GM19035 (cell line): ENCODE measurements around the gene PAGE2.
"Not testable (repeated sequence)": the region's sequence is repeated elsewhere in the genome, so short reads cannot be mapped to it uniquely, and the experiment has no call there.

Source experiments
- ATAC-seq: cut with Tn5 transposase; IDR thresholded peaks from one replicate; pipeline ENCODE4 v1.9.1; 2021; ENCODE audit not compliant: unreplicated experiment

PAGE2 gene

DNA sequence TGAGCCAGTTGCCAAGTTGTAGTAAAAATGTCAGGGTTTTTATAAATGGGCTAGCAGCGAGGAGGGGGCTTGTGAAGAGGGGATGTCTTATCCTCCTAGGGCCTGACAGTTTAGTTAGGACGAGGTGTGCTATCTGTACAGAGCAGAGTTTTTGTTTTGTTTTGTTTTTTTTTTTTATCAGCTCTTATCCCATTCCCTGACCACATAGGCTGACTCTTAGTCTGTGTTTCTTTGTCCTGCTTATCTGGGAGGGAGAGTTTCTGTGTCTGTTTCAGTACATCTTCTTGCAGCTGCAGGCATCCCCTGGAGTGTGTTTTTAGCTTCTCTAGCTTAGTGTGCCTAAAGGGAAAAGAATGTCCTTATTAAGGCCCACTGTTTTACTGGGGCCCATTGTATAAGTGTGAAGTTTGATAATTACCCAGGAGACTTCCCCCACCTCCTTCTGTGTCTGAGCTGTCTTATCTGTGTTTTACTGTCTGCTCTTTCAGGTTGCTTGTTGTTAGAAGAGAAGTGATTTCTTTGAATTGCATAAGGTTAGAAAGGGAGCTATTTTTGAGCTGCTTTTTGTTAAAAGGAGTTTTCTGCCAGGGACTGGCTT, 32.0 kb downstream of the PAGE2 start:
- no peak for ATAC-seq

- ATAC-seq, result no peak
Measured at GRCh38 chrX:55123900-55124299, 35.1 kb downstream of the PAGE2 start.

DNA sequence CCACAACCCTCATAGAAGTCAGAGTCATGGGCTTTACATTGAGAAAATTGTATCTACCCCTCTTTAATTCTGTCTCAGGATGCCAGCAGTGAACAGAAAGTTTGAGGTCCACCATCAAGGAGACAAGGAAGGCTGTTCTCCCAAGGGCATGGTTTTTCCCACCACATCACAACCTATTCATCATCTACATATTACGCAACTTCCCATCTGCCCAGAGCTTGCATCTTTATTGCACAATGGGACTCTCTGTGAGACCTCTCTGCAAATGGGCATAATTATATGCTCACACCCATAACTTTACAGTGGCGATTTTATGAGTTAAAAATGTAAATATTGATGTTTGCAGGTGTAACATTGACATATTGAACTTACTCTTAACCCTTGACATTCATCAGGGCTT, 38.9 kb downstream of the PAGE2 start:
- ATAC-seq, result no peak

DNA sequence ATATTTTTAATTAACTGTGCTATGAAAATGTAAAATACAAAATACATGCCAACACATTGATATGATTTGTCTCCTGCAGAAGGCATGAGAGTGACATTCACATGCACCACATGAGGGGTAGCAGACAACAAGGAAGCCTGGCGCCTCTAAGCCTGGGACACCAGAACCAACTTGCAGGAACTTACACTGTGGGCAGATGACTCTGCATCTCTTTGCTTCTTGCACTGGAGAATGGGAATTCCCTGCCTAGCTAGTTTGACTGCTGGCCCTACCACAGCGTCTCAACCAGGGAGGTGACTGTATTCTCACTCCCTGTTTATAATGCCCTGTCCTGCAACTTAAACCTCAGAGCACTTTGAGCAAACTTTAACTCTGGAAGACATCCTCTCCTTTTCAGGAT, 40.5 kb downstream of the PAGE2 start:
- no peak for ATAC-seq

DNA sequence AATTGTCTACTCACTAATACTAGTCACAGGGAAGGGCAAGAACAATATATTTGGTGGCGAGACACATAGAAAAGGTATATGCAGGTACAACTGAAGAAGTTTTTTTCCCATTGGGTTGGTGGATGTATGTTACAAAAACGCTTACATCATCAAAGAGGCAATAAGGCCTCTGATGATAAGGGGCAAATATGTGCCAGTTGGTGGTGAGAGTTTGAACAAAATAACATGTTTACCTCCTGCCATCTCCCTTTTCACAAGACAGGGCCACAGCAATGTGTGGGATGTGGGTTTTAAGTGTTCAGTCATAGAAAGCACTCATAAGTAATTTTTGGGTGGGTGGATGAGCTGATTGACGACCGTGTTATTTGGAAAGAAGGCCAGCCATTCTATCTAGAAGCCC, 41.7 kb downstream of the PAGE2 start:
- no peak for ATAC-seq

DNA sequence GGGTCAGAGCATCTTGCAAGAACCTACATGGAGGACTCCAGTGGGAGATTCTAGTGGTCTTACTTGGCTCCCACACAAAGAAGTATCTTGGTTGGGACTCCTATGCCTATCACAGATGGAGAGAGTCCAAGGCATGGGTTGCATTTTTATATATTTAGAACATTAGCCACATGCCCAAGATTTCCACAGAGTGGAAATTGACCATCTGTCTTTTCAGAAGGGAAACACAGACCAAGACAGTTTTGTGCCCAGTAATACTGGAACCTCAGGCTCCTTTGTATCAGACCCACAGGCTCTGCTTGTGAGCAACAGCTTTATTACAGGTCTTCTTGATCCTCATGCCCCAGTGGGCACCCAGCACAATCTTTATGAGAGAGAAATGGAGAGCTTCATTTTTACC, 43.6 kb downstream of the PAGE2 start:
- no peak for ATAC-seq

DNA sequence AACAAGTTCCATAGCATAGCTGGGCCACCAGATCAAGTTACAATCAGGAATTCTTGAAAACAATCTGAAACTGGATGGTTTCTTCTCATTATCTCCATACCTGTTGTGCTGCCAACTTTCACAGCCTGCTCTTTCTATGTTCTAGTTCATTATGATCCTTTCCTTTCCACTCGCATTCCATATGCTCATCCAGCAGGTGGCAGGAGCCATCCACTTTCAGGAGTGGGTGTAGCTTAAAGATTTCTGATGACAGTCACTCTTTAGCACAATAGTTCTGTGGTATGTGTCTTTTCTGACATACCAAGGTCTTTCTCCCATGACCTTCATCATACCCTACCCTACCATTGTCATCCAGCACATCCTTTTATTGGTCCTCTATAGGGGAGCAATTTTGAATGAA, 46.4 kb downstream of the PAGE2 start:
- no peak for ATAC-seq

GRCh38 chrX:55140800-55141199, 52.0 kb downstream of the PAGE2 start:
- ATAC-seq, result not testable (repeated sequence)
